VCaP (cell line): Measurements from ENCODE around the gene OAT.

Experiments
- H3K27ac ChIP-seq: fragments of 450-650 bp; 2 replicates; pipeline ENCODE4 v1.5.1; 2017
- TF ChIP-seq, protein P1 (sequence below): fragments of 450-650 bp; conservative IDR thresholded peaks from 2 replicates; pipeline ENCODE4 v1.5.1; 2017; ENCODE audit warnings: mild to moderate bottlenecking, moderate library complexity

OAT gene

DNA sequence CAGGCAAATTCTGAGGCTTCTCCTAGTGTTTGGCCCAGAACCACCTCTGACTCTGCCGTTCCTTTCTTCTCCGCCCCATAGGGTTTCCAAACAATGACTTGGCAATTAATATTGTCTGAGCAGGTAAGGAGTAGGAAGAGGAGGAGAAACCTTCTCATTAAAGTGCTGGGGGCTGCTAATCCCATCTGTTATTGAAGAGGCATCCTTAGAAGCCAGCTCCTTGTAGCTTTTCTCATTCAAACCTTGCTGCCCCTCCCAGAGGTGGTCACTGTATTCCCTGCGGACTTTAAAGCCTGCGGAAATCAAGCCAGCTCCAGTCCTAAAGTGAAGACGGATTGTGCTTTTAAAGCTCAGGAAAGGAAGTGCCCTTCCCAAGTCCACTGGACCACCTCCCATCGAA, 32.6 kb upstream of the OAT start:
- no peak overlapping the region for H3K27ac ChIP-seq
- TF ChIP-seq, protein P1, sequence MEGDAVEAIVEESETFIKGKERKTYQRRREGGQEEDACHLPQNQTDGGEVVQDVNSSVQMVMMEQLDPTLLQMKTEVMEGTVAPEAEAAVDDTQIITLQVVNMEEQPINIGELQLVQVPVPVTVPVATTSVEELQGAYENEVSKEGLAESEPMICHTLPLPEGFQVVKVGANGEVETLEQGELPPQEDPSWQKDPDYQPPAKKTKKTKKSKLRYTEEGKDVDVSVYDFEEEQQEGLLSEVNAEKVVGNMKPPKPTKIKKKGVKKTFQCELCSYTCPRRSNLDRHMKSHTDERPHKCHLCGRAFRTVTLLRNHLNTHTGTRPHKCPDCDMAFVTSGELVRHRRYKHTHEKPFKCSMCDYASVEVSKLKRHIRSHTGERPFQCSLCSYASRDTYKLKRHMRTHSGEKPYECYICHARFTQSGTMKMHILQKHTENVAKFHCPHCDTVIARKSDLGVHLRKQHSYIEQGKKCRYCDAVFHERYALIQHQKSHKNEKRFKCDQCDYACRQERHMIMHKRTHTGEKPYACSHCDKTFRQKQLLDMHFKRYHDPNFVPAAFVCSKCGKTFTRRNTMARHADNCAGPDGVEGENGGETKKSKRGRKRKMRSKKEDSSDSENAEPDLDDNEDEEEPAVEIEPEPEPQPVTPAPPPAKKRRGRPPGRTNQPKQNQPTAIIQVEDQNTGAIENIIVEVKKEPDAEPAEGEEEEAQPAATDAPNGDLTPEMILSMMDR, result no peak

DNA sequence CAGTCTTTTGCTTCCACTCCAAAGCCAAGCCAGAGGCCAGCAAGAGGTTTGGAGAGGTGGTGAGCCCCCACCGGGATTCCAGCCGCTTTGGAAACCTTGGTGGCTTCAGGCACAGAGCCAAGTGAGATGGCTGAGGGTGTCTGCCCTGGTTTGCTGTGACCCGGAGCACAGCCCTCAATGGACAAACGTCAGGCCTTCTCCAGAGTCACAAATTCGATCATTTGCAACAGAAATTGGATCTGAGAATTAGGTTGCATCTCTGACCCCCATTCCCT, 32.0 kb upstream of the OAT start:
- TF ChIP-seq, protein P1, result no peak
- no peak overlapping the region for H3K27ac ChIP-seq

DNA sequence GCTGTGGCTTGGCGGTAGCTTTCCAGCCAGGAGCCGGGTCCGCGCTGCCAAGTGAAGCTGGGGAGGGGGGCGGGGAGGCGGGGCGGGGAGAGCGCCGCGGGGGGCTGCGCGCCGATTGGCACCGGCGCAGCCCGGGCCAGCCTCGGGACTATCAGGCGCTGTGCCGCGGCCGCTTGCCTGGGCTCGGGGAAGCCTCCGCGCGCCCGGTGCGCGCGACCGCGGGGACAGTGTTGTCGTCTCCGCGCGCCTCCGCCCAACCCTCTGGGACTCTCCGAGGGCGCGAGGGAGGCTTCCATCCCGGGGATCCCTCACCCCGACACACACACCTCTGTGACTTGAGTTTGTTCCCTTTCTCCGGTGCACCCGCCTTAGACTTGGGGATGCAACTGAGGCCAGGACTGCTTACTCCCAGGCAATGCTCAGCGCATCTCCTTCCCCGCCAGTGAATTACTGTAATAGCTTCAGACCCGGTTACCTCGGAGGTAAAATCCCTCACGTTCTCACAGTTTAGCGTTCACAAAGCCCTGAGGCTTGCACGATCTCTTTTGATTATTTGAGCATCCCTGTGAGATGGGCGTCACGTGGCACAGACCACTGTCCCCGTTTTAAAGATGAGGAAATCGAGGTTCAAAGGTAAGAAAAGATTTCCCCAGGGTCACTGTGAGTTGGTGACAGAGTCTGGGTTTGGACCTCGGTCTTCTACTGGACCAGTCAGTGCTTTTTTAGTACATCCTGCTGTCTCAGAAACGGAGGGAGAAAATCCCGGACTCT, 31.5 kb upstream of the OAT start, which contains the start of gene NKX1-2:
Gene NKX1-2, minus strand, starts transcription at position 24 of the 771 bp plus-strand sequence. CDS start 92 bp downstream, outside the sequence.
- H3K27ac ChIP-seq, result no peak within 1 kb of the TSS
- TF ChIP-seq, protein P1, result no peak

DNA sequence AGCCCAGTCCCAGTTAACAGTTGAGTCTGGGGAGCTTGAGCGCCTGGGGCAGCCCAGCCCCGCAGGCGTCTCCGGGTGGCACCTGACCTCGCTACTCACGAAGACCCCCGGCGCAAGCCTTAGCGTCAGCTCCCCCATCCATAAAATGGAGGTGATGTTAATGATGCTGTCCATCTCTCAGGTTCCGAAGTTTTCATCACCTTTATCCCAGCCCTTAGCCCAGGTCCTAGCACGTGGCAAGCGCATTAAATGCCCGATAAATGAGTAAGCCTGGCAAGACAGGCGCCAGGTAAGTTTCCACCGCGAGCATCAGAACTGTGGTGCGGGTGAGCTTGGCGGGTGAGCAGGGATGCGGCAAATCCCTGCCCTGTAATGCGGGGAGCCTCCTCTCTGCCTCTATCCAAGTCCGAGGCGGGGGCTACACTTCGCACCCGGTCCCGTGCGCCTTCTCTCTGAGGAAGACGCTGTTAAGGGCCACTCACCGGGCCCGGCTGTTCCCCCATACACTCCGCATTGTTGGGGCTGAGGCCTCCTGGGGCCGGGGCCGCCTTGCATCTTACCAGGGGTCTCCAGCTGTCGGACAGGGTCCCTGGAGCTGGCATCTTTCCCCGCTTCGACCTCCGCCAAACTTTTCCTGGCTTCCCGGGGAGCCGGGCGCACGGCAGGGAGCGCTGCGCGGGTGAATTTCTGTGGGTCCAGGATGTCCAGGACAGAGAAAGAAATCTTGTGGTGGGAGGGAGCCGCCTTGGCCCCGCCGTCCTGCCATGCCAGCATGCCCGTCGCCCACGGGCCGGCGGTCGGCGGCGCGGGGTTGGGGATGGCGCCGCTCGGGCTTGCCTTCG, 30.7 kb upstream of the OAT start:
- TF ChIP-seq, protein P1, result no peak
- H3K27ac ChIP-seq, result no peak overlapping the region

DNA sequence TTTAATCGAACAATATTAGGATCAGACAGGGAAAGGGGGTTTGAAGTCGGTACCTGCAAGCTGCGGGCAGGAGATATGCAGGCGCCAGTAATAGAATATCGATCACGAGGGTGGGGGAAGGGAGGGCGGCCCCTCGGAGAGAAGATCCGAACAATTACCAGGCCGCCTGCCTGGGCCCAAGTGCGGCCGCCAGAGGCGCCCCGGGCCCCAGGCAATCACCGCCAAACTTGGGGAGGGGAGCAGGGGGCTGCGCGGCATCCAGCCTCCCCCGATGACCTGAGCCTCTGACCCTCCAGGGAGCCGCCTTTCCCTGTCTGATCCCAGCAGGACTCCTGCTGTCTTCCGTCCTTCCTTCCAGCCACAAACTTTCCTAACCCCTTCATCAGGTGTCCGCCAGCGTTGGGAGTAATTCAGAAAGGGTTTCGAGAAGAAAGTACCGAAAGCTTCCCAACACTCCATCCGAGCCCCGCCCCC, 30.0 kb upstream of the OAT start:
- TF ChIP-seq, protein P1, result no peak
- H3K27ac ChIP-seq, result no peak overlapping the region

DNA sequence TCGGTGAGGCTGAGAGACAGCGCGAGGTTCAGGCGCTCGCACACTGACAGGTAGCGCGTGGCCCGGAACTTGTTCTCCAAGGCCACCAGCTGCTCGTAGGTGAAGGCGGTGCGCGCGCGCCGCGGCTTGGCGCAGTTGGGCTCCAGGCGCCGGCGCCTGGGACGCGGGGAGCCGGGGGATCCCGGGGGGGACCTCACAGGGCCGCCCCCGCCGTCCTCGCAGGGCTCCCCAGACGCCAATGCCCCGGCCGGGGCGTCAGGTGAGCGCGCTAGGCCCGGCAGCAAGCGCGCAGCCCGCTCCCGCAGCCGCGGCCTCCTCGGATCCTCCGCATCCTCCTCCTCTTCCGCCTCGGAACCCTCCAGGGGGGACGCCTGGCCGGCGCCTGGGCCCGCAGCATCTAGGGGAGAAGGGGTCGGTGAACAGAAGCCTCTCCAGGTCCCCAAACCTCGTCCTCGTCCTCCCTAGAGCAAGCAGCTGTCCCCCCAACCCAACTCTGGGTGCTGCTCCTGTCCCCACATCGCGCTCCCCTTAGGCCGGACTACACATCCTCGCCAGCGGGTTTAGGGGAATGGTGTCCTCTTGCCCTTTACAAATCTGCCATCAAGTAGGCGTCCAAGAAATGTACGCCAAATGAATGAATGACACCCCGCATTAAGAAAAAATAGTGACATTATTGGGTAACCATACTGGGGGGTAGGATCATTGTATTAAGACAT, 29.2 kb upstream of the OAT start:
- TF ChIP-seq, protein P1, result no peak
- no peak overlapping the region for H3K27ac ChIP-seq
